Body of pancreas (tissue), 4 donors: ENCODE data around the gene KLHL25.

ENCODE experiments used
- POLR2A ChIP-seq, 3 donors: fragments of 450-650 bp; IDR thresholded peaks; one replicate each; pipeline ENCODE4 v1.6.1; 2016; ENCODE audit warnings: antibody characterized with exemption in 3 of 3, mild to moderate bottlenecking in 2 of 3
- TF ChIP-seq, protein P1 (sequence below), 7 experiments: fragments of 450-650 bp in 4 of 7; fragments of 200-600 bp in 3 of 7; sonication (generic) in 3 of 7; IDR thresholded peaks; one replicate each; pipeline ENCODE4 v1.5.1; 2016 to 2019; ENCODE audit warnings: antibody characterized with exemption in 7 of 7

DNA sequence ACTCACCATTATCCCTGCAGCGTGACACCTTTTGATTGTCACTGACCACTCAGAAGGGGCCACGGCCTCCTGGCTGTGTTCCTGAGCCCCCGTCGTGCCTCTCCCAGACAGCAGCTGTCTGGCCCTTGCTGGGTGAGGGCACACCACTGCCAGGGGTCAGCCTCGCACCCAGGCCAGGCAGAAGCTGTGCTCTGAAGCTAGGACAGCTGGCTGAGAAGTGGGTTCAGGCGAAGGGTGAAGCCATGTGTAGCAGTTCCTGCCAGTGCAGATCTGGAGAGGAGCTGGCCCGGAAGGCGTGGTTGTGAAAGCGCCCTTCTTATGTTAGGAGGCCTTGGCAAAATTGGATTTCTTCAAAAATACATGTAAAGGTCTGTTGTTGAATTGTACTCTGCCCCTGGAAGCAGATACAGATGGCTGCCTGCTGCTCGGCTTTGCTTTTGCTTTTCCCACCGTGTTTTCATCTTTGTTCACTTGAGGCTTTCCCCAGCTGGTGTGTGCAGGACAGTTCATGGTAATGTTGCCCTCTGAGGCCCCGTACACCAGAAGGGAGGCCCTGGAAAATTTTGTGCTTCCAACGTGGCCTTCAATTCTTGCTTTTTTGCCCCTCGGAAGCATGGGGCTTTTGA, 49.1 kb downstream of the KLHL25 start:
- TF ChIP-seq, protein P1, sequence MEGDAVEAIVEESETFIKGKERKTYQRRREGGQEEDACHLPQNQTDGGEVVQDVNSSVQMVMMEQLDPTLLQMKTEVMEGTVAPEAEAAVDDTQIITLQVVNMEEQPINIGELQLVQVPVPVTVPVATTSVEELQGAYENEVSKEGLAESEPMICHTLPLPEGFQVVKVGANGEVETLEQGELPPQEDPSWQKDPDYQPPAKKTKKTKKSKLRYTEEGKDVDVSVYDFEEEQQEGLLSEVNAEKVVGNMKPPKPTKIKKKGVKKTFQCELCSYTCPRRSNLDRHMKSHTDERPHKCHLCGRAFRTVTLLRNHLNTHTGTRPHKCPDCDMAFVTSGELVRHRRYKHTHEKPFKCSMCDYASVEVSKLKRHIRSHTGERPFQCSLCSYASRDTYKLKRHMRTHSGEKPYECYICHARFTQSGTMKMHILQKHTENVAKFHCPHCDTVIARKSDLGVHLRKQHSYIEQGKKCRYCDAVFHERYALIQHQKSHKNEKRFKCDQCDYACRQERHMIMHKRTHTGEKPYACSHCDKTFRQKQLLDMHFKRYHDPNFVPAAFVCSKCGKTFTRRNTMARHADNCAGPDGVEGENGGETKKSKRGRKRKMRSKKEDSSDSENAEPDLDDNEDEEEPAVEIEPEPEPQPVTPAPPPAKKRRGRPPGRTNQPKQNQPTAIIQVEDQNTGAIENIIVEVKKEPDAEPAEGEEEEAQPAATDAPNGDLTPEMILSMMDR (IDR thresholded peaks at IDR 0.05), result no peak
- TF ChIP-seq POLR2A (IDR thresholded peaks at IDR 0.05), result no peak
